SU-DHL-6 (cell line): ENCODE data around the gene FOLR1.

Experiments
- H2AFZ ChIP-seq: fragments of 200-600 bp; sonication (generic); 2 replicates; pipeline ENCODE4 v1.6.1; 2014; ENCODE audit warnings: low read depth, mild to moderate bottlenecking, moderate library complexity, mixed read lengths, antibody characterized with exemption, low read length; ENCODE audit not compliant: severe bottlenecking
- H3F3A ChIP-seq: fragments of 200-600 bp; shearing (Covaris generic); 2 replicates; pipeline ENCODE4 v1.6.0; 2016; ENCODE audit warnings: antibody characterized with exemption, mild to moderate bottlenecking; ENCODE audit not compliant: insufficient read depth
- H3K27ac ChIP-seq: fragments of 200-600 bp; sonication (generic); 2 replicates; pipeline ENCODE4 v1.5.1; 2016; ENCODE audit warnings: low read depth, mild to moderate bottlenecking, low read length, moderate library complexity, mixed read lengths
- H3K27me3 ChIP-seq: fragments of 200-600 bp; sonication (generic), shearing (Covaris generic); 2 replicates; pipeline ENCODE4 v1.6.0; 2014; ENCODE audit warnings: mild to moderate bottlenecking, low read length
- H3K36me3 ChIP-seq: fragments of 200-600 bp; sonication (generic); 2 replicates; pipeline ENCODE4 v1.6.1; 2014; ENCODE audit warnings: mild to moderate bottlenecking, low read length, mixed read lengths
- H3K4me2 ChIP-seq: fragments of 300-600, 200-600 bp; shearing (Covaris generic), sonication (generic); 2 replicates; pipeline ENCODE4 v1.6.0; 2014; ENCODE audit warnings: low read length, low read depth, mild to moderate bottlenecking; ENCODE audit not compliant: poor library complexity, severe bottlenecking
- H3K4me3 ChIP-seq: fragments of 200-600 bp; sonication (generic); 2 replicates; pipeline ENCODE4 v1.5.1; 2014; ENCODE audit warnings: antibody characterized with exemption, low read length, mild to moderate bottlenecking, mixed read lengths; ENCODE audit not compliant: insufficient read depth, poor library complexity, severe bottlenecking
- H3K79me2 ChIP-seq: fragments of 200-600 bp; sonication (generic); 2 replicates; pipeline ENCODE4 v1.6.1; 2014; ENCODE audit warnings: mild to moderate bottlenecking, low read length, moderate library complexity; ENCODE audit not compliant: insufficient read depth
- H3K9ac ChIP-seq: fragments of 200-600 bp; sonication (generic); 2 replicates; pipeline ENCODE4 v1.7.0; 2014; ENCODE audit warnings: mild to moderate bottlenecking, low read length
- H3K9me2 ChIP-seq: fragments of 200-600 bp; sonication (generic); replicated peaks from 2 replicates; pipeline ENCODE4 v1.6.1; 2014; ENCODE audit warnings: low read length; ENCODE audit not compliant: insufficient read depth
- H3K9me3 ChIP-seq: fragments of 200-600 bp; sonication (generic); 2 replicates; pipeline ENCODE4 v1.6.1; 2014; ENCODE audit warnings: low read length, mixed read lengths; ENCODE audit not compliant: insufficient read depth
- H4K20me1 ChIP-seq: fragments of 200-600 bp; sonication (generic); 2 replicates; pipeline ENCODE4 v1.6.1; 2014; ENCODE audit warnings: low read depth, mild to moderate bottlenecking, antibody characterized with exemption, low read length, moderate library complexity, mixed read lengths
- EZH2phosphoT487 ChIP-seq: fragments of 200-600 bp; sonication (generic), shearing (Covaris generic); conservative IDR thresholded peaks from 2 replicates; pipeline ENCODE4 v1.6.1; 2018; ENCODE audit warnings: mild to moderate bottlenecking, antibody characterized with exemption, low read length, moderate library complexity, mixed read lengths
- TF ChIP-seq, protein P1 (sequence below): fragments of 200-600 bp; sonication (generic); IDR thresholded peaks from one replicate; pipeline ENCODE4 v1.5.1; 2017; ENCODE audit warnings: antibody characterized with exemption, mild to moderate bottlenecking, low read length, moderate library complexity; ENCODE audit not compliant: insufficient read depth, poor library complexity, severe bottlenecking

FOLR1 gene

DNA sequence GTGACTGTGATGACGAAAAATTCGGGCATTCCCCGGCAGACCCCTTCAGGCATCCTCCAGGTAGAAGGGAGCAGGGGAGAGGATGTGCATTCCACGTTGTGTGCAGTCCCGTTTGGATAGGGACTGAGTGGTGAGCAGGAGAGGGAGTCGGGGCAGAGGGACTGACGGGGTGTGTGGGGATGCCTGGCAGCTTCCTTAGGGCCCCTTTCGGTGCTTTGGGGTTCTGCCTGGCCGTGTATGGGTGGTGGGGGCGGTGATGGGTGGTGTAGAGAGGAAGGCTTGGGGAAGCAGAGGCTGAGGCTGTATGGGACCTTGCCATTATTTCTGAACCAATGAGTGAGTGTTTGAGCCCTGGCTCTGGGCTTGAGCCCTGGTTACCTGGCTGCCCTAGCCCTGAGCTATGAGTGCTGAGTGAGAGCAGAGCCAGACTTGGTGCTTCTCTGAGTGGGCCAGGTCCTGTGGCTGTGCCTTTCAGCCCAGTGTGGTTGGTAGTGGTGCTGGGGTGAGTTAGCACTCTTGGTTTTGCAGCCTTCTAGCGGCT lies 33.5 kb downstream of the FOLR1 start:
- Histone ChIP-seq H3K79me2 (peaks cover 18% of the 10 kb centered on the region), H3K9me3 (no peaks in the 10 kb centered on the region), H2AFZ (peak overlapping the region; percentile 69), H3K27ac (peak overlapping the region; percentile 94), H3K36me3 (no peaks in the 10 kb centered on the region), H3K9ac (peak overlapping the region; percentile 87), H4K20me1 (no peaks in the 10 kb centered on the region), H3K4me2 (peak overlapping the region; percentile 66), H3K4me3 (peak overlapping the region; percentile 81), H3K9me2 (no peaks in the 10 kb centered on the region), H3F3A (peaks cover 8% of the 10 kb centered on the region), H3K27me3 (no peaks in the 10 kb centered on the region)
- TF ChIP-seq, protein P1, sequence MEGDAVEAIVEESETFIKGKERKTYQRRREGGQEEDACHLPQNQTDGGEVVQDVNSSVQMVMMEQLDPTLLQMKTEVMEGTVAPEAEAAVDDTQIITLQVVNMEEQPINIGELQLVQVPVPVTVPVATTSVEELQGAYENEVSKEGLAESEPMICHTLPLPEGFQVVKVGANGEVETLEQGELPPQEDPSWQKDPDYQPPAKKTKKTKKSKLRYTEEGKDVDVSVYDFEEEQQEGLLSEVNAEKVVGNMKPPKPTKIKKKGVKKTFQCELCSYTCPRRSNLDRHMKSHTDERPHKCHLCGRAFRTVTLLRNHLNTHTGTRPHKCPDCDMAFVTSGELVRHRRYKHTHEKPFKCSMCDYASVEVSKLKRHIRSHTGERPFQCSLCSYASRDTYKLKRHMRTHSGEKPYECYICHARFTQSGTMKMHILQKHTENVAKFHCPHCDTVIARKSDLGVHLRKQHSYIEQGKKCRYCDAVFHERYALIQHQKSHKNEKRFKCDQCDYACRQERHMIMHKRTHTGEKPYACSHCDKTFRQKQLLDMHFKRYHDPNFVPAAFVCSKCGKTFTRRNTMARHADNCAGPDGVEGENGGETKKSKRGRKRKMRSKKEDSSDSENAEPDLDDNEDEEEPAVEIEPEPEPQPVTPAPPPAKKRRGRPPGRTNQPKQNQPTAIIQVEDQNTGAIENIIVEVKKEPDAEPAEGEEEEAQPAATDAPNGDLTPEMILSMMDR: no peak
- TF ChIP-seq EZH2phosphoT487: no peak

DNA sequence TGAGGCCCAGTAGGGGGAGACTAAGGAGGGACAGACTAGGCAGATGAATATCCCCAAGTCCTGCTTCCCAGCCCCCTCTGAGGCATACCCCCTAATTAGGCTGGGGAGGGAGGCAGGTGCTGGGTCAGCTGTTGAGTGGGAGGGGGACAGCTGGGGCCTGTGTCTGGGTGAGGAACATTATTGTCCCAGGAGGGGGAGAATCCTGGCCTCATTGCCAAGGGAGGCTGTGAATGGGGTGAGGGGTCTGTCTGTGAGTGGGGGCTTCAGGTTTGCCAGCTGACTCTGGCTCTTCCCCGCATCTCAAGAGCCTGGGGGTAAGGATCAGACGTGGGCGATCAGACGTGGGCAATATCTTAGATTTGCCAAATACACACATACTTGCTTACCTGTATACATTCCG lies 34.8 kb downstream of the FOLR1 start:
- peaks cover 8% of the 10 kb centered on the region for H3F3A ChIP-seq
- TF ChIP-seq, protein P1: no peak
- no peak for TF ChIP-seq EZH2phosphoT487
- no peaks in the 10 kb centered on the region for H3K36me3 ChIP-seq
- no peak overlapping the region for H3K27ac ChIP-seq
- no peak overlapping the region for H3K9ac ChIP-seq
- no peaks in the 10 kb centered on the region for H3K27me3 ChIP-seq
- no peaks in the 10 kb centered on the region for H3K9me2 ChIP-seq
- H3K4me2 ChIP-seq: no peak overlapping the region
- no peaks in the 10 kb centered on the region for H3K9me3 ChIP-seq
- H2AFZ ChIP-seq: no peak overlapping the region
- peaks cover 18% of the 10 kb centered on the region for H3K79me2 ChIP-seq
- H4K20me1 ChIP-seq: no peaks in the 10 kb centered on the region
- H3K4me3 ChIP-seq: no peak overlapping the region

DNA sequence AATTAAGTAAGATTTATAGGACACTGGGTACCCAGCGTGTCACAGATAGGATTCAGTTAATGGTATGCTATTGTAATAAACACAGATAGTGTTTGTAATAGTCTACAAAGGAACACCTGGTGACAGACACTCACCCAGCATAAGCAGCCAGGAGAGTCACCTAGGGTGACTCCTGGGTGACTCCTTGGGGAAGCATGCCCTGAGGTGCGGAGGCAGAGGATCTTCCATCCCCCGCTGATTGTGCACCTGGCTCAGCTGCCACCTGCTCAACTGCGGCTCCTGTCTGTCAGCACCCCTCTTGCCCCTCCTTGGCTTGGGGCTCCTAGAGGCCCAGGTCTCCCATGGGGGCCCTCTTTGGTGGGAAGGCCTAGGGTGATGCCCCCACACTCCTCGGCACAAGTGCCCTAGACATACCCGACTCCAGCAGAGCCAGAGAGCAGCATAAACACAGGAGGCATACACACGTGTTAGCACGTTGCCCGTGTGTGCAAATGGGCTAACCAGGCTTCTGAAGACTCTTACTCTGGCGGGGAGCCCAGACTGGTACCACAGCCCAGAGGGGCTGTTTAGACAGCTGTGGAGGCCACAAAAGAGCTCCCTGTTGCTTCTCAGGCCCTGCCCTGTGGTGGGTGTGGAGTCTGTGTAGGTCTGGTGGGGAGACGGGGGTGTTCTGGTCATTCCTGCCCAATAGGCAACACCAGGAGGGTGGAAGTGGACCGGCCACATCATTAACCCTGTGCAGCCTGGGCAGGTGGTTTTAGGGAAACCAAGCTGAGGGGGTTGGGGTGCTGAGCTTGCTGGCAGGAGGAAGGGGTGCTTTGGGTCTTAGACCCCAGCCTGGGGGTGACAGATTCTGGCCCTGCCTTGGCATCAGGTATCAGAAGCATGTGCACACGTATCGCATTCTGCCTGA lies 35.6 kb downstream of the FOLR1 start:
- H4K20me1 ChIP-seq: no peaks in the 10 kb centered on the region
- H3K27ac ChIP-seq: no peak overlapping the region
- H3K9ac ChIP-seq: no peak overlapping the region
- no peaks in the 10 kb centered on the region for H3K36me3 ChIP-seq
- H3K27me3 ChIP-seq: no peaks in the 10 kb centered on the region
- peaks cover 18% of the 10 kb centered on the region for H3K79me2 ChIP-seq
- H3K4me3 ChIP-seq: no peak overlapping the region
- TF ChIP-seq EZH2phosphoT487: no peak
- TF ChIP-seq, protein P1: no peak
- H3F3A ChIP-seq: peaks cover 8% of the 10 kb centered on the region; the same call in 1 of the 2 replicates
- no peak overlapping the region for H2AFZ ChIP-seq
- H3K9me3 ChIP-seq: no peaks in the 10 kb centered on the region
- no peak overlapping the region for H3K4me2 ChIP-seq
- H3K9me2 ChIP-seq: no peaks in the 10 kb centered on the region
